ENCODE data around the gene C11orf98. TPM values are rescaled to one million over a fixed set of nuclear protein-coding genes. Genes with fewer than 3 reads are reported as not detected.

C11orf98 gene
- 115 and 123 TPM in 2 replicates for total RNA-seq (2022)
- Bru-seq, nascent RNA: percentile 90 among the genes with signal in this experiment
- percentile 83 among the genes with signal in this experiment for BruChase-seq, experiment 1, labeled RNA remaining after a 2-hour chase
- BruChase-seq, experiment 2, labeled RNA remaining after a 6-hour chase: percentile 84 among the genes with signal in this experiment
- long read RNA-seq, transcript C11orf98-201 (4 exons, 654 nt): major isoform, 128 of 145 reads
- long read RNA-seq, transcript C11orf98-203 (3 exons, 774 nt): minor isoform, 12 of 145 reads
- long read RNA-seq, partial matches to known transcripts: 2 of 145 reads
- long read RNA-seq, other reads (novel, unspliced or antisense): 3 of 145 reads

- no peaks in the 10 kb centered on the region for H3K27me3 ChIP-seq (replicated peaks; ENCODE audit: control insufficient read depth, insufficient read depth, low read length)
Observed at GRCh38 chr11:62665075-62665598, at the start of gene C11orf98, which contains the start of gene CSKMT. Gene C11orf98, minus strand, starts transcription at chr11:62665210. Its CDS starts 41 bp downstream, at chr11:62665169. Gene CSKMT, plus strand, starts transcription at chr11:62665312. Its CDS starts 568 bp downstream, at chr11:62665880.

DNA sequence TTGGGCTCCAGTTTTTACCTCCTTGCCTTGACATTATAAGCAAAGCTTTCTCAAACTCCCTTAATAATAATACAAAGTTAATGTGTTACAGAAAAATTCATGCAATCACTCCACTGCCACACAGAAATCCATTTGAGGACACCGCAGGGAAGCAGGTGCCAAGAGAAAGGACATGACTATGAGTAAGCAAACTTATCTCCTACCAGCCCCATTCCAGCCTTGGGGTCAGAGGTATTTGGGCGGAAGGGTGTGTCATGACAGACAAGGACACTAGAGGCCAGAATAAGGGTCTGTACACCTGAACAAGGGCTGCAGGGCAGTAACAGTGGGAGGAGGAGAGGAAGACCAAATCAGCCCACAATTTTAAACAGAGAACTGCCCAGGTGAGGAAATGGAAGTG is 48.3 kb upstream of the C11orf98 start:
- ChIA-PET CTCF (interaction anchor here (1.6 kb wide), 2 partner anchors 19 to 41 kb away, joined by 4 read pairs; partner anchors contain the start of gene ZBTB3), POLR2A (interaction anchor here (1.7 to 2.0 kb wide), 2 partner anchors 14 to 48 kb away, joined by 7 to 13 read pairs; partner anchors contain the start of genes C11orf98, CSKMT and HNRNPUL2)
- Histone ChIP-seq H3K9me3 (no peaks in the 10 kb centered on the region), H3K27me3 (replicated peaks; ENCODE audit: control insufficient read depth, insufficient read depth, low read length) (no peaks in the 10 kb centered on the region), H3K4me1 (peaks cover 21% of the 10 kb centered on the region), H3K36me3 (ENCODE audit: control insufficient read depth, insufficient read depth, low read length) (peaks cover 14% of the 10 kb centered on the region), H3K4me3 (ENCODE audit: low read depth, low read length) (no peak overlapping the region)
- H3K4me3 Mint-ChIP-seq (ENCODE audit: unreplicated experiment): peak overlapping the region; percentile 42
- intact Hi-C loops (cut with micrococcal nuclease; ENCODE audit: unreplicated experiment): loop anchor here (1.0 to 2.0 kb wide), 2 partner anchors 9 to 13 kb away; partner anchors contain the start of gene HNRNPUL2
- TF ChIP-seq, protein P1, sequence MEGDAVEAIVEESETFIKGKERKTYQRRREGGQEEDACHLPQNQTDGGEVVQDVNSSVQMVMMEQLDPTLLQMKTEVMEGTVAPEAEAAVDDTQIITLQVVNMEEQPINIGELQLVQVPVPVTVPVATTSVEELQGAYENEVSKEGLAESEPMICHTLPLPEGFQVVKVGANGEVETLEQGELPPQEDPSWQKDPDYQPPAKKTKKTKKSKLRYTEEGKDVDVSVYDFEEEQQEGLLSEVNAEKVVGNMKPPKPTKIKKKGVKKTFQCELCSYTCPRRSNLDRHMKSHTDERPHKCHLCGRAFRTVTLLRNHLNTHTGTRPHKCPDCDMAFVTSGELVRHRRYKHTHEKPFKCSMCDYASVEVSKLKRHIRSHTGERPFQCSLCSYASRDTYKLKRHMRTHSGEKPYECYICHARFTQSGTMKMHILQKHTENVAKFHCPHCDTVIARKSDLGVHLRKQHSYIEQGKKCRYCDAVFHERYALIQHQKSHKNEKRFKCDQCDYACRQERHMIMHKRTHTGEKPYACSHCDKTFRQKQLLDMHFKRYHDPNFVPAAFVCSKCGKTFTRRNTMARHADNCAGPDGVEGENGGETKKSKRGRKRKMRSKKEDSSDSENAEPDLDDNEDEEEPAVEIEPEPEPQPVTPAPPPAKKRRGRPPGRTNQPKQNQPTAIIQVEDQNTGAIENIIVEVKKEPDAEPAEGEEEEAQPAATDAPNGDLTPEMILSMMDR (IDR thresholded peaks at IDR 0.05; ENCODE audit: insufficient read depth in 1 of 2, low read depth in 1 of 2, low read length in 1 of 2, severe bottlenecking in 1 of 2, unreplicated experiment in 1 of 2): peak in 1 of 2 experiments; percentile 19
- BruUV-seq (replicated peaks): no TSS peak
- peak overlapping the region; percentile 85 for H3K27ac Mint-ChIP-seq (ENCODE audit: unreplicated experiment)
- H3K4me1 Mint-ChIP-seq (ENCODE audit: low read depth, unreplicated experiment): peaks cover 36% of the 10 kb centered on the region
- no peaks in the 10 kb centered on the region for H3K9me3 Mint-ChIP-seq (ENCODE audit: unreplicated experiment)
- no peaks in the 10 kb centered on the region for H3K27me3 Mint-ChIP-seq (ENCODE audit: insufficient read depth, unreplicated experiment)
- DNase-seq: peak; percentile 86 to 89
- peaks cover 100% of the 10 kb centered on the region for H3K36me3 Mint-ChIP-seq (ENCODE audit: insufficient read depth, unreplicated experiment)

More at GRCh38 chr11:62665075-62665598, at the start of gene C11orf98, which contains the start of gene CSKMT:
- Mint-ChIP-seq H3K27me3 (ENCODE audit: insufficient read depth, unreplicated experiment) (no peaks in the 10 kb centered on the region), H3K4me1 (ENCODE audit: low read depth, unreplicated experiment) (peaks cover 5% of the 10 kb centered on the region), H3K9me3 (ENCODE audit: unreplicated experiment) (no peaks in the 10 kb centered on the region), H3K36me3 (ENCODE audit: insufficient read depth, unreplicated experiment) (peaks cover 79% of the 10 kb centered on the region), H3K4me3 (ENCODE audit: unreplicated experiment) (peak within 1 kb of the TSS; percentile 99), H3K27ac (ENCODE audit: unreplicated experiment) (peak within 1 kb of the TSS; percentile 97)
- ChIA-PET CTCF (interaction anchor here (0.8 to 2.1 kb wide), 11 partner anchors 12 to 121 kb away, joined by 3 to 12 read pairs (median 5); partner anchors contain the start of genes B3GAT3, EEF1G, INTS5 and TAF6L), POLR2A (interaction anchor here (0.6 to 2.1 kb wide), 38 partner anchors 9 to 1207 kb away, joined by 3 to 56 read pairs (median 6); partner anchors contain the start of genes AHNAK, B3GAT3, EEF1G and GANAB)
- peaks cover 15% of the 10 kb centered on the region for H3K4me1 ChIP-seq
- intact Hi-C loops (cut with micrococcal nuclease; ENCODE audit: unreplicated experiment): loop anchor here (2.0 kb wide), 2 partner anchors 18 to 42 kb away; partner anchors contain the start of gene GANAB
- peak; percentile 95 to 99 for DNase-seq
- peak within 1 kb of the TSS; percentile 50 for H3K4me3 ChIP-seq (ENCODE audit: low read depth, low read length)
- no peaks in the 10 kb centered on the region for H3K9me3 ChIP-seq
- BruUV-seq (replicated peaks): TSS peak; percentile 85
- TF ChIP-seq, protein P1 (IDR thresholded peaks at IDR 0.05; ENCODE audit: insufficient read depth in 1 of 2, low read depth in 1 of 2, low read length in 1 of 2, severe bottlenecking in 1 of 2, unreplicated experiment in 1 of 2): no peak
- H3K36me3 ChIP-seq (ENCODE audit: control insufficient read depth, insufficient read depth, low read length): peaks cover 7% of the 10 kb centered on the region

GRCh38 chr11:62712861-62713260 is 47.9 kb upstream of the C11orf98 start:
- intact Hi-C loops (cut with micrococcal nuclease; ENCODE audit: unreplicated experiment): loop anchor here (1.0 to 2.0 kb wide), 2 partner anchors 9 to 14 kb away; partner anchors contain the start of gene HNRNPUL2
- Mint-ChIP-seq H3K4me3 (ENCODE audit: unreplicated experiment) (no peak overlapping the region), H3K27me3 (ENCODE audit: insufficient read depth, unreplicated experiment) (no peaks in the 10 kb centered on the region), H3K9me3 (ENCODE audit: unreplicated experiment) (no peaks in the 10 kb centered on the region), H3K27ac (ENCODE audit: unreplicated experiment) (peak overlapping the region; percentile 85), H3K36me3 (ENCODE audit: insufficient read depth, unreplicated experiment) (peaks cover 100% of the 10 kb centered on the region), H3K4me1 (ENCODE audit: low read depth, unreplicated experiment) (peaks cover 31% of the 10 kb centered on the region)
- POLR2A ChIA-PET: interaction anchor here (1.7 to 2.0 kb wide), 2 partner anchors 14 to 48 kb away, joined by 7 to 13 read pairs; partner anchors contain the start of genes C11orf98, CSKMT and HNRNPUL2
- BruUV-seq (replicated peaks): TSS peak; percentile 31
- DNase-seq: no peak
- TF ChIP-seq, protein P1 (IDR thresholded peaks at IDR 0.05; ENCODE audit: insufficient read depth in 1 of 2, low read depth in 1 of 2, low read length in 1 of 2, severe bottlenecking in 1 of 2, unreplicated experiment in 1 of 2): no peak
- CTCF ChIA-PET: no interaction called here
- H3K36me3 ChIP-seq (ENCODE audit: control insufficient read depth, insufficient read depth, low read length): peaks cover 13% of the 10 kb centered on the region
- H3K9me3 ChIP-seq: no peaks in the 10 kb centered on the region
- peaks cover 21% of the 10 kb centered on the region for H3K4me1 ChIP-seq
- H3K4me3 ChIP-seq (ENCODE audit: low read depth, low read length): no peak overlapping the region
- no peaks in the 10 kb centered on the region for H3K27me3 ChIP-seq (replicated peaks; ENCODE audit: control insufficient read depth, insufficient read depth, low read length)

Measured in Caco-2 (cell line).